CD4-positive, CD25-positive, alpha-beta regulatory T cell (primary cell): ENCODE measurements around the gene HES6. TPM values are rescaled to one million over a fixed set of nuclear protein-coding genes. Genes with fewer than 3 reads are reported as not detected.
A peak's percentile ranks its signal among the peaks of the same experiment; 100 is the strongest.

Experiments used
- ATAC-seq, 2 donors: fragments of 150-1000 bp; cut with Tn5 transposase; one replicate each; pipeline ENCODE4 v1.10.0; 2021; ENCODE audit warnings: low read depth in 2 of 2, moderate number of reproducible peaks in 2 of 2, moderate library complexity in 1 of 2
- DNase-seq, 3 donors: peaks; one replicate each; pipeline versions ENCODE4 v3.0.0 to v3.0.0-alpha.2; 2012 to 2022; ENCODE audit warnings: mixed read lengths in 1 of 3
- H3K27ac ChIP-seq: one replicate; pipeline ENCODE4 v1.7.0; 2013; ENCODE audit warnings: mild to moderate bottlenecking, low read length; ENCODE audit not compliant: insufficient read depth, poor library complexity, severe bottlenecking
- H3K27me3 ChIP-seq: one replicate; pipeline ENCODE4 v1.7.0; 2013; ENCODE audit warnings: low read length; ENCODE audit not compliant: control insufficient read depth, insufficient read depth
- H3K36me3 ChIP-seq: one replicate; pipeline ENCODE4 v1.7.0; 2013; ENCODE audit warnings: mild to moderate bottlenecking, low read length, moderate library complexity; ENCODE audit not compliant: control insufficient read depth, insufficient read depth
- H3K4me1 ChIP-seq: 2 replicates; pipeline ENCODE4 v1.7.0; 2013; ENCODE audit warnings: mild to moderate bottlenecking, low read length; ENCODE audit not compliant: insufficient read depth, control insufficient read depth, poor library complexity, severe bottlenecking
- H3K4me3 ChIP-seq: one replicate; pipeline ENCODE4 v1.7.0; 2013; ENCODE audit warnings: low read depth, mild to moderate bottlenecking, low read length, moderate library complexity
- H3K9me3 ChIP-seq, 2 experiments: 1 replicate in 1 of 2; 2 replicates in 1 of 2; pipeline ENCODE4 v1.7.0; 2013; ENCODE audit warnings: low read length in 2 of 2, mild to moderate bottlenecking in 1 of 2, moderate library complexity in 1 of 2; ENCODE audit not compliant: control insufficient read depth in 2 of 2
- H3K27ac Mint-ChIP-seq, 3 donors: one replicate each; pipeline ENCODE4 v1.8.0; 2020 to 2022; ENCODE audit warnings: mild to moderate bottlenecking in 3 of 3, mixed read lengths in 3 of 3, moderate library complexity in 2 of 3
- H3K27me3 Mint-ChIP-seq: one replicate; pipeline ENCODE4 v1.8.0; 2022; ENCODE audit warnings: mild to moderate bottlenecking, mixed read lengths
- H3K36me3 Mint-ChIP-seq: one replicate; pipeline ENCODE4 v1.8.0; 2020; ENCODE audit warnings: mixed read lengths
- H3K4me1 Mint-ChIP-seq, 4 donors: one replicate each; pipeline ENCODE4 v1.8.0; 2020 to 2022; ENCODE audit warnings: mixed read lengths in 4 of 4, mild to moderate bottlenecking in 1 of 4
- H3K4me3 Mint-ChIP-seq, 4 donors: one replicate each; pipeline ENCODE4 v1.8.0; 2020 to 2022; ENCODE audit warnings: mild to moderate bottlenecking in 4 of 4, mixed read lengths in 4 of 4, moderate library complexity in 3 of 4
- H3K9me3 Mint-ChIP-seq, 7 donors: one replicate each; pipeline ENCODE4 v1.8.0; 2020 to 2022; ENCODE audit warnings: mixed read lengths in 7 of 7, mild to moderate bottlenecking in 3 of 7, moderate library complexity in 2 of 7
- polyA plus RNA-seq, 4 donors: library from polyadenylated mRNA; unstranded; fragments of 300-500 nt; fragmentation: Illumina TruSeq; gene quantifications; one replicate each; pipeline ENCODE4 v1.2.3, GENCODE V29; 2021
- total RNA-seq: library from RNA; stranded (reverse); gene quantifications from one replicate; pipeline ENCODE4 v1.2.3, GENCODE V29; 2022

HES6 gene
- total and polyA plus RNA-seq, 5 donors from 2014 or later: 1.5 to 3.9 (median 2.3) TPM

DNA sequence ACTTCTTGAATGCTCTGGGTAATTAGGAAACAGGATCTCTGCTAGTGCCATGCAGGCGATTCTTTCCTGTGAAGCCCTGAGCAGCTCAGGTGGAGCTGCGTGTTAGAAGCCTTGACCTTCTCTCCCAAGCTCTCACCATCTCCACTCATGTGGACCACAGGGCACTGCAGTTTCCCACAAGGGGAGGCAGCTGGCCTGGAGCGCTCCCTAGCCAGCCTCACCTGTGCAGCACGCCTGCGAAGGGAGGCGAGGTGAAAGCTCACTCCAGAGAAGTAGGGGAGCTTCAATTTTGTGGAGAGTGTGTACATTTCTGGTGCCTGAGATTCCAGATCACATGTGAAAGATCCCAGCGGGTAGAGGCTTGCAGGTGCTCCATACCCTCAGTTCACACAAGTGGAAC lies 11.1 kb upstream of the HES6 start:
- Histone ChIP-seq H3K27me3 (no peaks in the 10 kb centered on the region), H3K27ac (no peak overlapping the region), H3K4me3 (no peak overlapping the region), H3K36me3 (peaks cover 24% of the 10 kb centered on the region), H3K4me1 (no peaks in the 10 kb centered on the region), H3K9me3 (no peaks in the 10 kb centered on the region)
- no peaks in the 10 kb centered on the region for H3K4me1 Mint-ChIP-seq
- H3K27ac Mint-ChIP-seq: no peak overlapping the region
- no peaks in the 10 kb centered on the region for H3K27me3 Mint-ChIP-seq
- H3K4me3 Mint-ChIP-seq: no peak overlapping the region
- ATAC-seq (no peak), DNase-seq (no peak)
- H3K9me3 Mint-ChIP-seq: no peaks in the 10 kb centered on the region
- H3K36me3 Mint-ChIP-seq: peaks cover 39% of the 10 kb centered on the region

DNA sequence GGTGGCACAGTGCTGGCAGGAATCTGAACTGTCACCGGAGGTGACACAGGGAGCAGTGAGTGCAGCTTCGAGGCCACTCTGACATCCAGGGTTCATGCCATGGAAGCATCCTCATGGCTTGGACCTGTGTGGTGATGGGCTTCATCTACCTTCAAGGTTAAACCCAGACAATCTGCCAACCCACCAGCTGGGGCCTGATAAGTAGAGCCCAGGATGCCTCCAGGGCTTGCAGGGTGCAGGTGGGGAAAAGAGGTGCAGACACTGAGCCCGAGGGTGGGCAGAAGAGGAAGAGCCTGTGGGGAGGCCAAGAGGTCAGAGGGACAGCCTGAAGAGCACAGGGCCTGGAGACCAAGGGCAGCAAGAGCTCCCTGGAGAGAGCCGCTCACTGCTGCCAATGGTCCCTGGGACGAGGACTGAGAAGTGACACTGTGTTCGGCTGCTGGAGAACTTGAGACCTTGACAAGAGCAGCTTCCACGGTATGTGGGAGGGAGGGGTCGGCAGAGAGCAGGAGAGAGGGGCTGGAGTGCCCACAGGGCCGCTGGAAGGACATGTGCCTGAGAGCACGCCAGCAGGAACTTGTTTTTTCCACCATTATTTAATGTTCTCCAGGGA lies 8.1 kb upstream of the HES6 start:
- Mint-ChIP-seq H3K27me3 (no peaks in the 10 kb centered on the region), H3K27ac (peak overlapping the region in 1 of 3 donors; percentile 47)

DNA sequence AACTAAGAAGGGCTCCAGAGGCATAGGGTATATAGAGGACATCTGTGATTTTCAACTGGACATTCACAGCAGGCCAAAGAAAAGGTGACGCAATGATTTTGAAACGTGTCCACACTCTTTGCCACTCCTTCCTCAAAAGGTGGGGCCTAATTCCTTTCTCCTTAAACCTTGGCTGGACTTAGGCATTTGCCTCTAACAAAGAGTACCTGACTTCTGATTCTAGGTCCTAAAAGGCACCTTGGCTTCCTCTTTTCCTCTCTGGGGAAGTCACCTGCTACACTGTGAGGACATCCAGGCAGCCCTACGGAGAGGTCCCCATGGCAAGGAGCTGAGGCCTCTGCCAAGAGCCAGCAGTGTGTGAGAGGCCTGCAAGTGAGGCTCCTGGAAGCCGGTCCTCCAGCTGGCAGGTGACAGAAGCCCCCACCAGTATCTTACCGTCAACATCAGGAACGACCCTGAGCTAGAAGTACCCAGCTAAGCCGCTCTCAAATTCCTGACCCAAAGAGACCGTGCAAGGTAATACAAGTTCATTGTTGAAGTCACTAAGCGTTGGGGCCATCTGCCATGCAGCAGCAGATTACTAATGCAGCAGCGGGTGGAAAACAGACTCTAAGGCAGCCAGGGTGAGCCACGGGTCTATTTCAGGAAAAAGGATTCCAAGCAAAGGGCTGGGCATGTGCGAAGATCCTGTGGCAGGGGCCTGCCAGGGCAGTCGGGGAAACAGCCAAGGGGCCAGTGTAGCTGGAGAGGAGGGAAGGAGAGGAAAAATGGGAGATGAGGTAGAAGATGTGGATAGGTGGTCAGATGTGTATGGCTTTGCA lies 7.4 kb upstream of the HES6 start:
- no peak overlapping the region for H3K4me3 Mint-ChIP-seq
- H3K9me3 Mint-ChIP-seq: no peaks in the 10 kb centered on the region
- H3K4me1 ChIP-seq: no peaks in the 10 kb centered on the region
- H3K27me3 Mint-ChIP-seq: no peaks in the 10 kb centered on the region
- H3K4me3 ChIP-seq: no peak overlapping the region
- no peak overlapping the region for H3K27ac ChIP-seq
- H3K36me3 ChIP-seq: peaks cover 9% of the 10 kb centered on the region
- no peak overlapping the region for H3K27ac Mint-ChIP-seq
- DNase-seq (no peak), ATAC-seq (no peak)
- no peaks in the 10 kb centered on the region for H3K9me3 ChIP-seq
- peaks cover 0 to 3% (median 1%) of the 10 kb centered on the region in 4 donors for H3K4me1 Mint-ChIP-seq
- peaks cover 31% of the 10 kb centered on the region for H3K36me3 Mint-ChIP-seq
- H3K27me3 ChIP-seq: no peaks in the 10 kb centered on the region

More for the DNA sequence above, 8.1 kb upstream of the HES6 start:
- H3K27me3 ChIP-seq: no peaks in the 10 kb centered on the region
- H3K4me1 ChIP-seq: no peaks in the 10 kb centered on the region
- Mint-ChIP-seq H3K36me3 (peaks cover 31% of the 10 kb centered on the region), H3K4me3 (no peak overlapping the region), H3K9me3 (no peaks in the 10 kb centered on the region), H3K4me1 (peaks cover 0 to 3% (median 0%) of the 10 kb centered on the region in 4 donors)
- DNase-seq: no peak
- H3K4me3 ChIP-seq: no peak overlapping the region
- peaks cover 14% of the 10 kb centered on the region for H3K36me3 ChIP-seq
- no peak overlapping the region for H3K27ac ChIP-seq
- no peaks in the 10 kb centered on the region for H3K9me3 ChIP-seq
- ATAC-seq: no peak

DNA sequence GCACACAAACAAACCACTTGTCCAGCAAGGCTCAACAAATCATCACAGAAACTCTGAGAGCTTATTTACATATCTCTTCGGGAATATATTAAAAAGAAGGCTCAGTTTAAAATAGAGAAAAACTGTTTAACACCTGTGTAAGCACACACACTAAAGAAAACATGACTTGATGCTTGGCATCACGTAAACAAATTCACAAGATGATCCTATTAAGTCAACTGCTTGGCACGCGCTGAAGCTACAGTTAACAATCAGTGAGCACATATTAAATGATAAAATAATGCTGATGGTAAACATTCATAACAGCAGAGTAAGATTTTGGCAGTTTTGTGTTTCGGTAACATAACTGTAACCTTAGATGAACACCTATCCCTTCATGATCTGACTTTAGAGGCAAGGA lies 4.3 kb upstream of the HES6 start:
- peaks cover 12% of the 10 kb centered on the region for H3K27me3 Mint-ChIP-seq
- ATAC-seq: no peak

DNA sequence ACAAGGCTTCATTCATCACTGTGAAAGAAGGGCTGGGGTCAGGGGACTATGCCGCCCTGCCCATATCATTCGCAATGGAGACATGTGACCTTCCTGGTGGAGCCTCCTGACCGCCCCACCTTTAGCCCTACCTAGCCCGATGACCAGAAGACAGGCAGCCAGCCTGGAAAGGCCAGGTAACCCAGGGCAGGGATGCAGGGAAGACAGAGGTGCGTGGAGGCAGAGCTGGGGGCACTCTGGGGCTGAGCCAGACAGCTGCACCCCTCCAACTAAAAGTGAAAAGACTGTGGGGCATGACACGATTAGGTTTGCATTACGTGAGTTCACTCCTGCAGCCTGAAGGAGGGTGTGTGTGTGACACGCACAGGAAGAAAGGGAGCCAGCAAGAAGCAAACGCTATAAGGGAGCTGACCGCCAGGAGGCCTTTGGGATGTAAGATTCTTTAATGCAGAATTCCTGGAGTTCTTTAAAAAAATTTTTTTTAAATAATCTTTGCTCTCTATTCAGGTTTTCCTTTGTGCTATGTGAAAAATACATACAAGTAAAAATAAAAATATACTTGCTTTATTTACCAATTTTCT lies 3.7 kb upstream of the HES6 start:
- Mint-ChIP-seq H3K36me3 (peaks cover 27% of the 10 kb centered on the region), H3K27me3 (peaks cover 12% of the 10 kb centered on the region), H3K9me3 (no peaks in the 10 kb centered on the region), H3K4me1 (peaks cover 0 to 12% (median 4%) of the 10 kb centered on the region in 4 donors), H3K27ac (no peak overlapping the region), H3K4me3 (peak overlapping the region in 1 of 4 donors; percentile 58)
- no peaks in the 10 kb centered on the region for H3K9me3 ChIP-seq
- H3K36me3 ChIP-seq: no peaks in the 10 kb centered on the region
- H3K4me3 ChIP-seq: no peak overlapping the region
- DNase-seq: no peak
- no peaks in the 10 kb centered on the region for H3K27me3 ChIP-seq
- H3K27ac ChIP-seq: no peak overlapping the region
- ATAC-seq: no peak
- peaks cover 18% of the 10 kb centered on the region for H3K4me1 ChIP-seq

More for the DNA sequence above, 4.3 kb upstream of the HES6 start:
- H3K4me3 Mint-ChIP-seq: no peak overlapping the region
- Histone ChIP-seq H3K9me3 (no peaks in the 10 kb centered on the region), H3K27me3 (no peaks in the 10 kb centered on the region), H3K4me3 (no peak overlapping the region), H3K36me3 (no peaks in the 10 kb centered on the region), H3K27ac (no peak overlapping the region), H3K4me1 (peaks cover 12% of the 10 kb centered on the region)
- H3K36me3 Mint-ChIP-seq: peaks cover 27% of the 10 kb centered on the region
- no peaks in the 10 kb centered on the region for H3K9me3 Mint-ChIP-seq
- H3K27ac Mint-ChIP-seq: no peak overlapping the region
- peaks cover 0 to 12% (median 4%) of the 10 kb centered on the region in 4 donors for H3K4me1 Mint-ChIP-seq
- no peak for DNase-seq

DNA sequence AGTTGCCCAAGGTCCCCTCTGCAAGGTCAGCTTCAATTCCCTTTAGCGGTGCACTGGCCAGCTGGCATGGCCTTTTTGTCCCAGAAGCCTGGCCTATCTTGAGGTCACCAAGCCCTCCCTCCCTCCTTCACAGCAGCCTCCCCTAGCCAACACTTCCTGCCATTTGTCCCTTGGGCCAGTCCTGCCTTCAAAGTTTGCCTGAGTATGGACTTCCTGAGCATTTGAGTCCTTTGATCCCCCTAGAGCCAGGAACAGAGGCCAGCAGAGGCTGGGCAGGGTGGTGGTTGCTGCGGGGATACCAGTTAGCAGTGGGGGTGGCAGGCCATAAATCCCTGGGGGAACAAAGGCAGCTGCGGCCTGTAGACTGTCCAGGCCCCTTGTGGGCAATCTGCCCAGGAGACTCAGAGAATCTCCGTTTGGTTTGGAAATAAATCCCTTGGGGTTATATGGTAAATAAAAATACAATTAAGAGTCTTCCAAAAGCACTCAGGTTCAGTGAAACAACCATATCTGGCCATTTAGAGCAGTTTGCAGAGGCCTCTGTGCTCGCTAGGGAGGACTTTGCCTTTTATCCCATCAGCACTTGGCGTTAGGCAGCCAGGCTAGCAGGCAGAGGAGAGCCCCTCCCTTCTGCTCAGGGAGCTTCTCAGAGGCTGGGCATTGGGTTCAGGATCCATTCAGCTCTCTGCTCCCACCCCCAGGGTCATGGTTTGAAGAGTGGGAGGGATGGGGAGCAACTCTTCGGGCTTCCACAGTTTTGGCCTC lies 3.1 kb upstream of the HES6 start:
- Mint-ChIP-seq H3K4me1 (peaks cover 0 to 12% (median 4%) of the 10 kb centered on the region in 4 donors), H3K4me3 (peak overlapping the region in 2 of 4 donors; percentile 22 to 58), H3K27ac (no peak overlapping the region), H3K27me3 (peaks cover 19% of the 10 kb centered on the region), H3K9me3 (no peaks in the 10 kb centered on the region), H3K36me3 (peaks cover 24% of the 10 kb centered on the region)
- Histone ChIP-seq H3K4me3 (no peak overlapping the region), H3K4me1 (peaks cover 19% of the 10 kb centered on the region), H3K27me3 (peaks cover 4% of the 10 kb centered on the region), H3K9me3 (no peaks in the 10 kb centered on the region), H3K27ac (no peak overlapping the region), H3K36me3 (no peaks in the 10 kb centered on the region)
- ATAC-seq: no peak
- no peak for DNase-seq

DNA sequence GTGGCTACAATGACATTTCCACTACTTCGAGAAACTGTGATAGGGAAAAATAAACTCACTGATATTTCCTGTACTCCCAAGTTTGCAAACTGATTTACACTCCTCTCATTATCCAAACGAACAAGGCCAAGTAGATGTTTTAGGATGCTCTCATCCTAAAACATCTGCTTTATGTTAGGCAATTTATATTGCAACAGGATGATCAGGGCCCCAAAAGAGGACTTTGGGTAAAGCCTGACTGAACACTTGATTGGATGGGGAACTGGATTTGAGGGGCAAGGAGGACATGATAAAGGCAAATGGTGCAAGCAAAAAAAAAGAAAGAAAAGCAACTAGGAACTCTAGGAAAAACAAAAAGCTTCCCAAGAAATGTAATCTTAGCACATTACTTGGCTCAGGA lies 2.1 kb upstream of the HES6 start:
- Mint-ChIP-seq H3K27me3 (peaks cover 24% of the 10 kb centered on the region), H3K4me1 (peaks cover 0 to 12% (median 4%) of the 10 kb centered on the region in 4 donors), H3K36me3 (peaks cover 16% of the 10 kb centered on the region), H3K27ac (no peak overlapping the region), H3K4me3 (peak overlapping the region; percentile 6 to 76 (median 35)), H3K9me3 (no peaks in the 10 kb centered on the region)
- Histone ChIP-seq H3K4me1 (peaks cover 19% of the 10 kb centered on the region), H3K4me3 (no peak overlapping the region), H3K27ac (no peak overlapping the region), H3K9me3 (no peaks in the 10 kb centered on the region), H3K27me3 (peaks cover 4% of the 10 kb centered on the region), H3K36me3 (no peaks in the 10 kb centered on the region)
- ATAC-seq (no peak), DNase-seq (no peak)
